ENCODE results near the gene EFCAB12. TPM values are rescaled to one million over a fixed set of nuclear protein-coding genes. Genes with fewer than 3 reads are reported as not detected.

Gene EFCAB12
- total RNA-seq, 2 donors from 2014 or later = under 0.01 to 1.3 TPM

DNA sequence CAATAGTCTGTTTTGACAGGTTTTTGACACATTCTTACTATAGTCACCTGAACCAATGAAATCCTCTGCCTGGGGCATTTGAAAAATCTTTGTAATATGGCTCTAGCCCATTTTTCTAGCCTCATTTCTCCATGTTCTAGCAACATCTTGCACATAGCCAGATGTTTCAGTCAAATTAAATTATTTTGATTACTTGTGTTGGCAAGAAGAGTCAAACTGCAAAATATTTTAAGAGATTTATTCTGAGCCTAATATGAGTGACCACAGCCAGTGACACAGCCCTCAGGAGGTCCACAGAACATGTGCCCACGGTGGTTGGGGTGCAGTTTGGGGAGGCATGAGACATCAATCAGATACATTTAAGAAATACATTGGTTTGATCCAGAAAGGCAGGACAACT is 18.5 kb upstream of the EFCAB12 start:
- DNase-seq (no peak), ATAC-seq (no peak)
- H3K27me3 ChIP-seq = no peaks in the 10 kb centered on the region
- intact Hi-C loops (cut with DNase I) = no loop called here
- H3K4me1 ChIP-seq = peaks cover 87% of the 10 kb centered on the region
- WGBS, 2 donors = 22 to 29% methylated on average over 1 of the region's 1 CpG
- peak overlapping the region; percentile 51 to 93 (median 84) for H3K27ac ChIP-seq
- no peaks in the 10 kb centered on the region for H3K36me3 ChIP-seq (replicated peaks in 1 of 2; ENCODE audit: insufficient read depth in 1 of 2, low read depth in 2 of 2)
- TF ChIP-seq POLR2A (IDR thresholded peaks at IDR 0.05) = no peak
- TF ChIP-seq, protein P1, sequence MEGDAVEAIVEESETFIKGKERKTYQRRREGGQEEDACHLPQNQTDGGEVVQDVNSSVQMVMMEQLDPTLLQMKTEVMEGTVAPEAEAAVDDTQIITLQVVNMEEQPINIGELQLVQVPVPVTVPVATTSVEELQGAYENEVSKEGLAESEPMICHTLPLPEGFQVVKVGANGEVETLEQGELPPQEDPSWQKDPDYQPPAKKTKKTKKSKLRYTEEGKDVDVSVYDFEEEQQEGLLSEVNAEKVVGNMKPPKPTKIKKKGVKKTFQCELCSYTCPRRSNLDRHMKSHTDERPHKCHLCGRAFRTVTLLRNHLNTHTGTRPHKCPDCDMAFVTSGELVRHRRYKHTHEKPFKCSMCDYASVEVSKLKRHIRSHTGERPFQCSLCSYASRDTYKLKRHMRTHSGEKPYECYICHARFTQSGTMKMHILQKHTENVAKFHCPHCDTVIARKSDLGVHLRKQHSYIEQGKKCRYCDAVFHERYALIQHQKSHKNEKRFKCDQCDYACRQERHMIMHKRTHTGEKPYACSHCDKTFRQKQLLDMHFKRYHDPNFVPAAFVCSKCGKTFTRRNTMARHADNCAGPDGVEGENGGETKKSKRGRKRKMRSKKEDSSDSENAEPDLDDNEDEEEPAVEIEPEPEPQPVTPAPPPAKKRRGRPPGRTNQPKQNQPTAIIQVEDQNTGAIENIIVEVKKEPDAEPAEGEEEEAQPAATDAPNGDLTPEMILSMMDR (IDR thresholded peaks at IDR 0.05) = no peak
- no peak overlapping the region for H3K4me3 ChIP-seq
- no peaks in the 10 kb centered on the region for H3K9me3 ChIP-seq

DNA sequence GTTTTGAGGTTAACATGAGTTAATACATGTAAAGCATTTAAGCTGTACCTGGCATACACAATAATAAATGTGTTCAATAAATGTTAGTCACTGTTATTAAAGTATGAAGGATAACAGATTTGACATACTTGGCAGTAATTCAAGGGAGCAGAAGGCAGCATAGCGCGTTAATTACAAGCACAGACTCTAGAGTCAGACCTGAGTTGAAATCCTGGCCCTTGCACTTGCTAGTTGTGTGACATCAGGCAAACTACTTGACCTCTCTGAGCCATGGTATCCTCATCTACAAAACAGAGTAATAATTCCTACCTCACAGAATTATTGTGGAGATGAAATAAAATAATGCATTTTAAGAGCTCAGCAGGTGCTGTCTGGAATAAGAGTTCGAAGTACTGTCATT is 17.0 kb upstream of the EFCAB12 start:
- H3K4me3 ChIP-seq = no peak overlapping the region
- ATAC-seq (no peak), DNase-seq (peak in 3 of 4 donors; percentile 17 to 33 (median 20))
- peak overlapping the region; percentile 12 to 93 (median 86) for H3K27ac ChIP-seq
- no peaks in the 10 kb centered on the region for H3K36me3 ChIP-seq (replicated peaks in 1 of 2; ENCODE audit: insufficient read depth in 1 of 2, low read depth in 2 of 2)
- H3K27me3 ChIP-seq = no peaks in the 10 kb centered on the region
- H3K9me3 ChIP-seq = no peaks in the 10 kb centered on the region
- intact Hi-C loops (cut with DNase I) = no loop called here
- H3K4me1 ChIP-seq = peaks cover 95% of the 10 kb centered on the region
- 29 to 30% methylated on average over 3 of the region's 3 CpGs for WGBS, 2 donors
- no peak for TF ChIP-seq POLR2A (IDR thresholded peaks at IDR 0.05)
- TF ChIP-seq, protein P1 (IDR thresholded peaks at IDR 0.05) = no peak

DNA sequence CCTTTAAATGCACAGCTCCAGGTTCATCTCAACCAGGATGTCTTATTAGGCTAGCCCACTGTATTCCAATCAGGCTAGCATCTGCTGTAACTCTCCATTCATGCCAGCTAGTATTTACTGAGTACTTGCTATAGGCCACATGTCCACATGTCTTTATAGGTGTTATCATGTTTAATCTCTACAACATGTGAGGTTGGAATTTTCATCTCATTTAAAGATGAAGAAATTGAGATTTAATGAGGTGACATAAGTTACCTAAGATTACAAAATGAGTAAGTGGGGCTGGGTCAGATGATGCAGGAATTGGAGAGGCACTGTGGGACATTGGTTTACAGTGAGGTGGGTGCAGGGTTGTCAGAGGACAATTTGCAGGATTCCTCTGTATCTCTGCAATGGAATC is 14.5 kb upstream of the EFCAB12 start:
- H3K4me3 ChIP-seq = no peak overlapping the region
- peak overlapping the region in 3 of 4 donors; percentile 82 to 93 (median 89) for H3K27ac ChIP-seq
- DNase-seq (no peak), ATAC-seq (no peak)
- H3K36me3 ChIP-seq (replicated peaks in 1 of 2; ENCODE audit: insufficient read depth in 1 of 2, low read depth in 2 of 2) = no peaks in the 10 kb centered on the region
- TF ChIP-seq POLR2A (IDR thresholded peaks at IDR 0.05) = no peak
- TF ChIP-seq, protein P1 (IDR thresholded peaks at IDR 0.05) = no peak
- H3K4me1 ChIP-seq = peaks cover 79% of the 10 kb centered on the region
- no peaks in the 10 kb centered on the region for H3K27me3 ChIP-seq
- intact Hi-C loops (cut with DNase I) = no loop called here
- no peaks in the 10 kb centered on the region for H3K9me3 ChIP-seq

DNA sequence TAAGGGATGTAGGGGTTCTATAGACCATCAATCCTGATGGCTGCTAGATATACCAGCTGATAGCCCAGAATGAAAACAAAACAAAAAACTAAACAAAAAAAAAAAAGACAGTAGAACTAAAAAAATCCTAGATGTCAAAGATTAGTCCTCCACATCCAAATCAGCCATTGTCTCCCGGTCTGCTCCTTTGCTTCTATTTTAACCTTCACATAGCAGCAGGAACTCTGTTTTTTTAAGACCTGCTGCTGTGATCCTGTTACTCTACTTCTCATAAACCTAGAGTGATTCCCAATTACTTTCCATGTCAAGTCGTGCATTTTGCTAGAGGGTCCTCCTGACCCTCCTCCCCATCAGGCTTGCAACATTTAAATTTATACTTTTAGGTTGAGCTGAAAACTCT is 14.1 kb upstream of the EFCAB12 start:
- Histone ChIP-seq H3K9me3 (no peaks in the 10 kb centered on the region), H3K4me1 (peaks cover 79% of the 10 kb centered on the region), H3K27ac (peak overlapping the region in 2 of 4 donors; percentile 89 to 93), H3K4me3 (no peak overlapping the region), H3K27me3 (no peaks in the 10 kb centered on the region), H3K36me3 (replicated peaks in 1 of 2; ENCODE audit: insufficient read depth in 1 of 2, low read depth in 2 of 2) (no peaks in the 10 kb centered on the region)
- no peak for DNase-seq
- TF ChIP-seq POLR2A (IDR thresholded peaks at IDR 0.05) = no peak
- TF ChIP-seq, protein P1 (IDR thresholded peaks at IDR 0.05) = no peak
- intact Hi-C loops (cut with DNase I) = no loop called here
- WGBS, 2 donors = 55 to 59% methylated on average over 2 of the region's 2 CpGs
- no peak for ATAC-seq

DNA sequence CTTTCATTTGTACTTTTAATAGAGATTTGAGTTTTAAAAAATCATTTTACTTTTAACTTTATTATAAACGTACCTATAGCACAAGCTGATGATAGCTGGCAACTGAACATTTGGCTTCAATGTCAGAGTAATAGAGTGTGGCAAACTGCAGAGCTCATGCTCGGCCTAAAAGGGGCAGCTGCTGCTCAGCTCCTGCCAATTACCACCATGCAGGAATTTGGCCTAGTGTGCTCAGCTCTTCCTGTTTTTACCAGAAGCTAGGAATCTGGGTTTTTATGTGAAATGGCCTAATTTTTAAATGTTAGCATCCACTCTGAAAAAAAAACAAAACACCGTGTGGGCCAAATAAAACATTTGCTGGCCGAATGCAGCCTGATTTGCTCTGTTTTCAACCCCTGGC is 13.3 kb upstream of the EFCAB12 start:
- Histone ChIP-seq H3K36me3 (replicated peaks in 1 of 2; ENCODE audit: insufficient read depth in 1 of 2, low read depth in 2 of 2) (no peaks in the 10 kb centered on the region), H3K4me1 (peaks cover 76% of the 10 kb centered on the region), H3K27ac (peak overlapping the region in 3 of 4 donors; percentile 83 to 93 (median 89)), H3K9me3 (no peaks in the 10 kb centered on the region), H3K27me3 (no peaks in the 10 kb centered on the region), H3K4me3 (no peak overlapping the region)
- intact Hi-C loops (cut with DNase I) = no loop called here
- 15 to 16% methylated on average over 4 of the region's 4 CpGs for WGBS, 2 donors
- no peak for TF ChIP-seq POLR2A (IDR thresholded peaks at IDR 0.05)
- TF ChIP-seq, protein P1 (IDR thresholded peaks at IDR 0.05) = no peak
- DNase-seq = peak in 3 of 4 donors; percentile 43 to 50 (median 48)
- ATAC-seq = no peak

Measured in body of pancreas (tissue), 4 donors.